ENCODE results near the gene GPX8. TPM values are rescaled to one million over a fixed set of nuclear protein-coding genes. Genes with fewer than 3 reads are reported as not detected.

Gene GPX8
- total and polyA plus RNA-seq, 10 of the 15 experiments (the other 5 are each of a cell fraction or from before 2014, with no cell fraction given), result 0.11 TPM; not detected in 9

- Histone ChIP-seq H3K9ac (ENCODE audit: control insufficient read depth, insufficient read depth, low read length) (no peak overlapping the region), H3K4me1 (ENCODE audit: control insufficient read depth, insufficient read depth, low read length) (no peaks in the 10 kb centered on the region), H3K4me3 (no peak overlapping the region), H4K20me1 (ENCODE audit: control insufficient read depth, insufficient read depth) (no peaks in the 10 kb centered on the region), H3K27ac (ENCODE audit: control insufficient read depth, insufficient read depth) (no peak overlapping the region), H3K4me2 (ENCODE audit: control insufficient read depth, insufficient read depth) (no peak overlapping the region), H3K36me3 (ENCODE audit: control insufficient read depth in 2 of 2, insufficient read depth in 2 of 2, low read length in 1 of 2) (no peaks in the 10 kb centered on the region), H3K9me3 (replicated peaks; ENCODE audit: control insufficient read depth, insufficient read depth, low read length) (no peaks in the 10 kb centered on the region), H2AFZ (ENCODE audit: control insufficient read depth, low read depth, low read length) (no peak overlapping the region), H3K79me2 (ENCODE audit: control insufficient read depth, insufficient read depth, low read length) (no peaks in the 10 kb centered on the region), H3K27me3 (replicated peaks in 1 of 2; ENCODE audit: control insufficient read depth in 2 of 2, insufficient read depth in 2 of 2, low read length in 1 of 2) (no peaks in the 10 kb centered on the region)
- ATAC-seq (no peak), FAIRE-seq (no peak), DNase-seq (ENCODE audit: low read depth, low spot score) (no peak)
- SMC1A ChIA-PET (ENCODE audit: uncharacterized antibody, unreplicated experiment), result interaction anchor here (1.5 kb wide), 1 partner anchor 199 kb away, joined by 4 read pairs; no protein-coding TSS in a partner anchor
- no peak for TF ChIP-seq RBBP5 (conservative IDR thresholded peaks at IDR 0.05)
- no peak for TF ChIP-seq POLR2AphosphoS5 (IDR thresholded peaks at IDR 0.05; ENCODE audit: low read length)
- no peak for TF ChIP-seq ZZZ3 (IDR thresholded peaks at IDR 0.05; ENCODE audit: control insufficient read depth, insufficient read length, low read depth)
- no peak for TF ChIP-seq NBN (IDR thresholded peaks at IDR 0.05)
- TF ChIP-seq E2F8 (IDR thresholded peaks at IDR 0.05; ENCODE audit: low read depth, partially characterized antibody), result no peak
- no peak for TF ChIP-seq JUNB (IDR thresholded peaks at IDR 0.05)
- TF ChIP-seq BCL11A (IDR thresholded peaks at IDR 0.05; ENCODE audit: low read depth, low read length), result no peak
- no peak for TF ChIP-seq SRF (IDR thresholded peaks at IDR 0.05; ENCODE audit: low read depth in 2 of 2, low read length in 2 of 2)
- TF ChIP-seq BMI1 (IDR thresholded peaks at IDR 0.05; ENCODE audit: borderline replicate concordance), result no peak
- intact Hi-C loops (cut with micrococcal nuclease; ENCODE audit: unreplicated experiment), result no loop called here
- RAD21 ChIA-PET (ENCODE audit: unreplicated experiment), result no interaction called here
- POLR2A ChIA-PET, result no interaction called here
- 34% methylated on average over 4 of the region's 4 CpGs for WGBS (ENCODE audit: insufficient coverage, insufficient replicate concordance, low lambda C conversion rate, missing lambda C conversion rate)
- BruUV-seq (replicated peaks), result no TSS peak
- in situ Hi-C loops (cut with MboI), result loop anchor here (5.0 kb wide), 1 partner anchor 236 kb away; no protein-coding TSS in a partner anchor
- CTCF ChIA-PET, result interaction anchor here (3.5 to 3.8 kb wide), 2 partner anchors 199 to 238 kb away, joined by 31 to 38 read pairs; no protein-coding TSS in a partner anchor
Observed at GRCh38 chr5:55143624-55144023, 16.3 kb upstream of the GPX8 start.

All from GM12878 (cell line).